Measurements from ENCODE around the gene CALCB.

DNA sequence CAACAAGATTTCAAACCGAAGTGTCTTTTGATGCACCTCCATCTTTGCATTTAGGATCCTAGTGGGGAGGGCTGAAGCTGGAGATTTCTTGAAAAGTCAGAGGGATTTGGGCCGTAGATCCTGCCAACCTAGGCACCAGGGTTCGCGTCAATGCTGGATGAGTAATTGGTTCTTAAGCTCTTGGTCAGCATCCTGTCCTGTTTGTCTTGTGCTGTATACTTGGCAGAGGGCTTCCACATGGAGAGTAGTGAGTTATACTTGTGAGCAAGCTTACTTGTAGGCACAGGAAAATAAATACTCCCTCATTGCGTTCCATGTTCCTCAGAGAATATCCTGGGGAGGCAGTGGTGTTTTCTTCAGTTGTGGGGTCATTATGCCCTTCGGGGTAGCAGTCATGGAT, 53.9 kb downstream of the CALCB start:
- TF ChIP-seq, protein P1, sequence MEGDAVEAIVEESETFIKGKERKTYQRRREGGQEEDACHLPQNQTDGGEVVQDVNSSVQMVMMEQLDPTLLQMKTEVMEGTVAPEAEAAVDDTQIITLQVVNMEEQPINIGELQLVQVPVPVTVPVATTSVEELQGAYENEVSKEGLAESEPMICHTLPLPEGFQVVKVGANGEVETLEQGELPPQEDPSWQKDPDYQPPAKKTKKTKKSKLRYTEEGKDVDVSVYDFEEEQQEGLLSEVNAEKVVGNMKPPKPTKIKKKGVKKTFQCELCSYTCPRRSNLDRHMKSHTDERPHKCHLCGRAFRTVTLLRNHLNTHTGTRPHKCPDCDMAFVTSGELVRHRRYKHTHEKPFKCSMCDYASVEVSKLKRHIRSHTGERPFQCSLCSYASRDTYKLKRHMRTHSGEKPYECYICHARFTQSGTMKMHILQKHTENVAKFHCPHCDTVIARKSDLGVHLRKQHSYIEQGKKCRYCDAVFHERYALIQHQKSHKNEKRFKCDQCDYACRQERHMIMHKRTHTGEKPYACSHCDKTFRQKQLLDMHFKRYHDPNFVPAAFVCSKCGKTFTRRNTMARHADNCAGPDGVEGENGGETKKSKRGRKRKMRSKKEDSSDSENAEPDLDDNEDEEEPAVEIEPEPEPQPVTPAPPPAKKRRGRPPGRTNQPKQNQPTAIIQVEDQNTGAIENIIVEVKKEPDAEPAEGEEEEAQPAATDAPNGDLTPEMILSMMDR (IDR thresholded peaks at IDR 0.05) = no peak
- TF ChIP-seq POLR2AphosphoS5 (IDR thresholded peaks at IDR 0.05) (no peak), POLR2A (IDR thresholded peaks at IDR 0.05) (no peak)
